ENCODE data around the gene DLG4.
A peak's percentile ranks its signal among the peaks of the same experiment; 100 is the strongest.
"Not testable (repeated sequence)": the region's sequence is repeated elsewhere in the genome, so short reads cannot be mapped to it uniquely, and the experiment has no call there.

DLG4 gene

GRCh38 chr17:7176107-7176840 is 43.4 kb downstream of the DLG4 start:
- DNase-seq (ENCODE audit: low read depth in 2 of 2) = no peak
- H3K4me3 ChIP-seq (replicated peaks in 1 of 2; ENCODE audit: low read depth in 2 of 2, low read length in 2 of 2) = no peak overlapping the region
- TF ChIP-seq CTCF (IDR thresholded peaks at IDR 0.05; ENCODE audit: low read depth, low read length) = no peak

- H3K4me3 ChIP-seq (replicated peaks in 1 of 2; ENCODE audit: low read depth in 2 of 2, low read length in 2 of 2) = no peak overlapping the region
- no peak for TF ChIP-seq CTCF (IDR thresholded peaks at IDR 0.05; ENCODE audit: low read depth, low read length)
- no peak for DNase-seq (ENCODE audit: low read depth in 2 of 2)
These were observed 44.3 kb downstream of the DLG4 start for GRCh38 chr17:7175330-7175733.

GRCh38 chr17:7174603-7175326 is 44.9 kb downstream of the DLG4 start:
- no peak overlapping the region for H3K4me3 ChIP-seq (replicated peaks in 1 of 2; ENCODE audit: low read depth in 2 of 2, low read length in 2 of 2)
- no peak for DNase-seq (ENCODE audit: low read depth in 2 of 2)
- TF ChIP-seq CTCF (IDR thresholded peaks at IDR 0.05; ENCODE audit: low read depth, low read length) = no peak

GRCh38 chr17:7173687-7174602 is 45.7 kb downstream of the DLG4 start:
- DNase-seq (ENCODE audit: low read depth in 2 of 2) = peak in 1 of 2 donors; percentile 34
- no peak for TF ChIP-seq CTCF (IDR thresholded peaks at IDR 0.05; ENCODE audit: low read depth, low read length)
- no peak overlapping the region for H3K4me3 ChIP-seq (replicated peaks in 1 of 2; ENCODE audit: low read depth in 2 of 2, low read length in 2 of 2)

- DNase-seq (ENCODE audit: low read depth in 2 of 2); H3K4me3 ChIP-seq (replicated peaks in 1 of 2; ENCODE audit: low read depth in 2 of 2, low read length in 2 of 2): not testable (repeated sequence)
These were observed 47.0 kb downstream of the DLG4 start for GRCh38 chr17:7172522-7173191.

- not testable (repeated sequence) for H3K4me3 ChIP-seq (replicated peaks in 1 of 2; ENCODE audit: low read depth in 2 of 2, low read length in 2 of 2); DNase-seq (ENCODE audit: low read depth in 2 of 2)
These were observed 50.1 kb downstream of the DLG4 start for GRCh38 chr17:7169565-7169908.

- not testable (repeated sequence) for H3K4me3 ChIP-seq (replicated peaks in 1 of 2; ENCODE audit: low read depth in 2 of 2, low read length in 2 of 2); DNase-seq (ENCODE audit: low read depth in 2 of 2)
These were observed 50.6 kb downstream of the DLG4 start for GRCh38 chr17:7168841-7169564.
